Mesenchymal stem cell (in vitro differentiated cells and primary cell): ENCODE results near the gene SOWAHC.
A peak's percentile ranks its signal among the peaks of the same experiment; 100 is the strongest.

Experiments
- DNase-seq: peaks from one replicate; pipeline ENCODE4 v3.0.0-alpha.2; 2013
- H2AFZ ChIP-seq: one replicate; pipeline ENCODE4 v1.6.1; 2013; ENCODE audit warnings: low read depth, mild to moderate bottlenecking, control low read depth, inconsistent platforms, low read length, moderate library complexity
- H2AK5ac ChIP-seq: 2 replicates; pipeline ENCODE4 v1.6.1; 2013; ENCODE audit warnings: low read length, moderate library complexity, mild to moderate bottlenecking, inconsistent platforms; ENCODE audit not compliant: severe bottlenecking
- H2BK120ac ChIP-seq: one replicate; pipeline ENCODE4 v1.6.1; 2013; ENCODE audit warnings: low read depth, mild to moderate bottlenecking, inconsistent platforms, low read length, moderate library complexity
- H2BK12ac ChIP-seq, 2 experiments: one replicate each; pipeline ENCODE4 v1.6.1; 2013; ENCODE audit warnings: inconsistent platforms in 2 of 2, low read length in 2 of 2, mild to moderate bottlenecking in 2 of 2, moderate library complexity in 2 of 2, control low read depth in 1 of 2
- H2BK15ac ChIP-seq: one replicate; pipeline ENCODE4 v1.6.1; 2013; ENCODE audit warnings: mild to moderate bottlenecking, low read depth, inconsistent platforms; ENCODE audit not compliant: poor library complexity, severe bottlenecking
- H2BK5ac ChIP-seq: 2 replicates; pipeline ENCODE4 v1.6.1; 2013; ENCODE audit warnings: low read depth, mild to moderate bottlenecking, low read length, control low read depth, inconsistent platforms; ENCODE audit not compliant: poor library complexity, severe bottlenecking
- H3K14ac ChIP-seq, 2 experiments: one replicate each; pipeline ENCODE4 v1.6.1; 2013; ENCODE audit warnings: inconsistent platforms in 2 of 2, low read length in 2 of 2, control low read depth in 1 of 2, mild to moderate bottlenecking in 1 of 2, moderate library complexity in 1 of 2
- H3K18ac ChIP-seq, 2 experiments: one replicate each; pipeline ENCODE4 v1.6.1; 2013; ENCODE audit warnings: inconsistent platforms in 2 of 2, low read length in 2 of 2, control low read depth in 1 of 2, low read depth in 1 of 2, mild to moderate bottlenecking in 1 of 2
- H3K23ac ChIP-seq, 2 experiments: one replicate each; pipeline ENCODE4 v1.6.1; 2013; ENCODE audit warnings: inconsistent platforms in 2 of 2, low read length in 2 of 2, mild to moderate bottlenecking in 2 of 2, moderate library complexity in 2 of 2, control low read depth in 1 of 2
- H3K27ac ChIP-seq: 2 replicates; pipeline ENCODE4 v1.5.1; 2013; ENCODE audit warnings: mild to moderate bottlenecking, moderate library complexity, low read length, control low read depth, inconsistent platforms; ENCODE audit not compliant: poor library complexity, severe bottlenecking
- H3K27me3 ChIP-seq, 2 experiments: 2 replicates each; pipeline versions ENCODE4 v1.6.1 to v1.7.0; 2013; ENCODE audit warnings: low read length in 2 of 2, mild to moderate bottlenecking in 2 of 2, moderate library complexity in 2 of 2, control low read depth in 1 of 2, inconsistent platforms in 1 of 2; ENCODE audit not compliant: control insufficient read depth in 1 of 2, insufficient read depth in 1 of 2
- H3K36me3 ChIP-seq, 2 experiments: 2 replicates each; pipeline versions ENCODE4 v1.6.1 to v1.7.0; 2013; ENCODE audit warnings: low read length in 2 of 2, control low read depth in 1 of 2, inconsistent platforms in 1 of 2, low read depth in 1 of 2, mild to moderate bottlenecking in 1 of 2; ENCODE audit not compliant: insufficient read depth in 2 of 2, control insufficient read depth in 1 of 2
- H3K4ac ChIP-seq, 2 experiments: one replicate each; pipeline ENCODE4 v1.6.1; 2013; ENCODE audit warnings: inconsistent platforms in 2 of 2, low read length in 2 of 2, mild to moderate bottlenecking in 2 of 2, moderate library complexity in 2 of 2, control low read depth in 1 of 2, low read depth in 1 of 2
- H3K4me1 ChIP-seq: 2 replicates; pipeline ENCODE4 v1.6.1; 2013; ENCODE audit warnings: low read depth, low read length, control low read depth; ENCODE audit not compliant: control insufficient read depth, insufficient read depth
- H3K4me2 ChIP-seq: 2 replicates; pipeline ENCODE4 v1.6.1; 2013; ENCODE audit warnings: low read length, mild to moderate bottlenecking, inconsistent platforms; ENCODE audit not compliant: poor library complexity, severe bottlenecking
- H3K4me3 ChIP-seq, 2 experiments: 2 replicates each; pipeline versions ENCODE4 v1.5.1 to v1.7.0; 2013; ENCODE audit warnings: low read length in 2 of 2, mild to moderate bottlenecking in 2 of 2, control low read depth in 1 of 2, low read depth in 1 of 2; ENCODE audit not compliant: insufficient read depth in 1 of 2
- H3K79me1 ChIP-seq: replicated peaks from 2 replicates; pipeline ENCODE4 v1.6.1; 2013; ENCODE audit warnings: mild to moderate bottlenecking, control low read depth, low read length, inconsistent platforms; ENCODE audit not compliant: poor library complexity, severe bottlenecking
- H3K9ac ChIP-seq: 2 replicates; pipeline ENCODE4 v1.7.0; 2013; ENCODE audit warnings: mild to moderate bottlenecking, low read length, moderate library complexity
- H3K9me3 ChIP-seq: 2 replicates; pipeline ENCODE4 v1.7.0; 2013; ENCODE audit warnings: mild to moderate bottlenecking, low read length; ENCODE audit not compliant: control insufficient read depth
- H4K8ac ChIP-seq: one replicate; pipeline ENCODE4 v1.6.1; 2013; ENCODE audit warnings: inconsistent platforms, mild to moderate bottlenecking, low read length, moderate library complexity
- H4K91ac ChIP-seq: one replicate; pipeline ENCODE4 v1.6.1; 2013; ENCODE audit warnings: mild to moderate bottlenecking, low read length, inconsistent platforms
- WGBS: methylation state at CpG from one replicate; pipeline ENCODE4 v1.1.7; 2013; ENCODE audit warnings: mixed read lengths; 5-methylcytosine and 5-hydroxymethylcytosine counted together

The SOWAHC gene

GRCh38 chr2:109602617-109603188, 11.5 kb upstream of the SOWAHC start:
- Histone ChIP-seq H3K27me3 (no peaks in the 10 kb centered on the region), H2AFZ (no peak overlapping the region), H2BK15ac (no peak overlapping the region), H3K23ac (no peak overlapping the region), H3K9ac (no peak overlapping the region), H4K91ac (no peak overlapping the region), H3K79me1 (peaks cover 8% of the 10 kb centered on the region), H4K8ac (no peak overlapping the region), H2AK5ac (no peak overlapping the region), H2BK12ac (no peak overlapping the region), H3K4me1 (peaks cover 5% of the 10 kb centered on the region), H3K18ac (no peak overlapping the region), H3K14ac (no peak overlapping the region), H3K4ac (no peak overlapping the region), H3K9me3 (no peaks in the 10 kb centered on the region), H2BK5ac (no peak overlapping the region), H3K27ac (no peak overlapping the region), H2BK120ac (no peak overlapping the region), H3K4me2 (no peak overlapping the region), H3K4me3 (no peak overlapping the region), H3K36me3 (no peaks in the 10 kb centered on the region)
- DNase-seq = no peak
- WGBS = 100% methylated on average over 1 of the region's 3 CpGs

GRCh38 chr2:109604597-109604996, 9.6 kb upstream of the SOWAHC start:
- peak; percentile 87 for DNase-seq

GRCh38 chr2:109607766-109608165, 6.4 kb upstream of the SOWAHC start:
- H3K27ac ChIP-seq = no peak overlapping the region
- H3K27me3 ChIP-seq = no peaks in the 10 kb centered on the region
- no peak overlapping the region for H4K8ac ChIP-seq
- no peak overlapping the region for H2BK120ac ChIP-seq
- 43% methylated on average over 1 of the region's 2 CpGs for WGBS
- H3K4me1 ChIP-seq = peaks cover 9% of the 10 kb centered on the region
- no peak overlapping the region for H3K4ac ChIP-seq
- H3K36me3 ChIP-seq = no peaks in the 10 kb centered on the region
- no peak overlapping the region for H3K4me2 ChIP-seq
- H2BK5ac ChIP-seq = no peak overlapping the region
- H3K4me3 ChIP-seq = no peak overlapping the region
- peak; percentile 48 for DNase-seq
- H3K9me3 ChIP-seq = no peaks in the 10 kb centered on the region
- H3K18ac ChIP-seq = no peak overlapping the region
- peak overlapping the region; percentile 77 for H2AK5ac ChIP-seq
- H4K91ac ChIP-seq = no peak overlapping the region
- no peak overlapping the region for H2AFZ ChIP-seq
- H3K14ac ChIP-seq = no peak overlapping the region
- H3K79me1 ChIP-seq = no peaks in the 10 kb centered on the region
- H2BK12ac ChIP-seq = no peak overlapping the region
- H3K23ac ChIP-seq = no peak overlapping the region
- peak overlapping the region; percentile 39 for H3K9ac ChIP-seq
- no peak overlapping the region for H2BK15ac ChIP-seq

More at GRCh38 chr2:109604597-109604996, 9.6 kb upstream of the SOWAHC start:
- Histone ChIP-seq H3K18ac (peak overlapping the region in 1 of 2 experiments; percentile 16), H3K27me3 (no peaks in the 10 kb centered on the region), H3K27ac (no peak overlapping the region), H2AFZ (no peak overlapping the region), H2AK5ac (no peak overlapping the region), H3K4me1 (peaks cover 6% of the 10 kb centered on the region), H3K4ac (no peak overlapping the region), H2BK12ac (no peak overlapping the region), H3K4me3 (no peak overlapping the region), H4K91ac (no peak overlapping the region), H2BK15ac (no peak overlapping the region), H3K36me3 (no peaks in the 10 kb centered on the region), H4K8ac (no peak overlapping the region), H3K4me2 (no peak overlapping the region), H3K23ac (peak overlapping the region in 1 of 2 experiments; percentile 59), H2BK120ac (no peak overlapping the region), H3K9ac (no peak overlapping the region), H3K14ac (no peak overlapping the region), H3K9me3 (no peaks in the 10 kb centered on the region), H3K79me1 (peaks cover 6% of the 10 kb centered on the region), H2BK5ac (no peak overlapping the region)
- WGBS = 69% methylated on average over 5 of the region's 5 CpGs

- H3K27me3 ChIP-seq = no peaks in the 10 kb centered on the region
- H3K14ac ChIP-seq = no peak overlapping the region
- H3K23ac ChIP-seq = no peak overlapping the region
- no peak overlapping the region for H3K18ac ChIP-seq
- peak overlapping the region; percentile 93 for H3K27ac ChIP-seq
- H2BK120ac ChIP-seq = no peak overlapping the region
- no peaks in the 10 kb centered on the region for H3K9me3 ChIP-seq
- peaks cover under 1% of the 10 kb centered on the region for H3K79me1 ChIP-seq
- H3K4me2 ChIP-seq = peak overlapping the region; percentile 68
- H2AFZ ChIP-seq = no peak overlapping the region
- peak overlapping the region in 1 of 2 experiments; percentile 47 for H3K4me3 ChIP-seq
- H3K4ac ChIP-seq = no peak overlapping the region
- H2AK5ac ChIP-seq = no peak overlapping the region
- no peak overlapping the region for H2BK12ac ChIP-seq
- 0% methylated on average over 5 of the region's 8 CpGs for WGBS
- DNase-seq = peak; percentile 85
- peak overlapping the region; percentile 41 for H3K9ac ChIP-seq
- H2BK5ac ChIP-seq = no peak overlapping the region
- no peaks in the 10 kb centered on the region for H3K36me3 ChIP-seq
- H4K8ac ChIP-seq = no peak overlapping the region
- no peak overlapping the region for H2BK15ac ChIP-seq
- peaks cover 7% of the 10 kb centered on the region for H3K4me1 ChIP-seq
- H4K91ac ChIP-seq = no peak overlapping the region
Measured at GRCh38 chr2:109609352-109610024, 4.7 kb upstream of the SOWAHC start.
